Ovary (tissue), 3 donors: ENCODE data around the gene GPR3.
"Not testable (repeated sequence)": the region's sequence is repeated elsewhere in the genome, so short reads cannot be mapped to it uniquely, and the experiment has no call there.

ENCODE experiments used
- CTCF ChIP-seq, 3 donors: fragments of 450-650 bp in 2 of 3; fragments of 200-600 bp in 1 of 3; IDR thresholded peaks; one replicate each; pipeline versions ENCODE4 v1.5.1 to v1.8.0; 2016 to 2022; ENCODE audit warnings: antibody characterized with exemption in 3 of 3, mild to moderate bottlenecking in 1 of 3
- EP300 ChIP-seq: sonication (generic); formaldehyde crosslinking; IDR thresholded peaks from one replicate; pipeline ENCODE4 v1.6.1; 2017; ENCODE audit warnings: antibody characterized with exemption
- POLR2A ChIP-seq: fragments of 450-650 bp; IDR thresholded peaks from one replicate; pipeline ENCODE4 v1.6.1; 2017; ENCODE audit warnings: antibody characterized with exemption, mild to moderate bottlenecking, moderate library complexity
- donor health status: DM: no; HTN: no; CAD: no.

- TF ChIP-seq CTCF (IDR thresholded peaks at IDR 0.05); POLR2A; EP300: not testable (repeated sequence)
Observed at GRCh38 chr1:27432725-27433124, 40.3 kb downstream of the GPR3 start.
